Adrenal gland (tissue), 5 donors: Measurements from ENCODE around the gene PDE6G.

Source experiments
- POLR2A ChIP-seq, 2 donors: fragments of 450-650 bp; IDR thresholded peaks; one replicate each; pipeline ENCODE4 v1.6.1; 2017; ENCODE audit warnings: antibody characterized with exemption in 2 of 2, mild to moderate bottlenecking in 2 of 2, moderate library complexity in 1 of 2
- TF ChIP-seq, protein P1 (sequence below), 6 experiments: fragments of 450-650 bp in 4 of 6; fragments of 200-600 bp in 2 of 6; sonication (generic) in 1 of 6; IDR thresholded peaks; 1 replicate in 5 of 6; 2 replicates in 1 of 6; pipeline versions ENCODE4 v1.5.1 to v1.8.0; 2016 to 2021; ENCODE audit warnings: antibody characterized with exemption in 6 of 6, mild to moderate bottlenecking in 2 of 6, moderate library complexity in 1 of 6
- donor health status: DM: no; HTN: no; CAD: no.

DNA sequence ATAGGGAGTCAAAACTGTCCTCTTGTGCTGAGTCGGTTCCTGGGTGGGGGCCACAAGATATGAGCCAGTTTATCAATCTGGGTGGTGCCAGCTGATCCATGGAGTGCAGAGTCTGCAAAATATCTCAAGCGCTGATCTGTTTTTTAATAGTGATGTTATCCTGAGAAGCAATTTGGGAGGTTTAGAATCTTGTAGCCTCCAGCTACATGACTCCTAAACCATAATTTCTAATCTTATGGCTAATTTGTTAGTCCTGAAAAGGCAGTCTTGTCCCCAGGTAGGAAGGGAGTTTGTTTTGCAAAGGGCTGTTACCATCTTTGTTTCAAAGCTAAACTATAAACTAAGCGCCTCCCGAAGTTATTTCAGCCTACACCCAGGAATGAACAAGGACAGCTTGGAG is 17.7 kb downstream of the PDE6G start:
- TF ChIP-seq, protein P1, sequence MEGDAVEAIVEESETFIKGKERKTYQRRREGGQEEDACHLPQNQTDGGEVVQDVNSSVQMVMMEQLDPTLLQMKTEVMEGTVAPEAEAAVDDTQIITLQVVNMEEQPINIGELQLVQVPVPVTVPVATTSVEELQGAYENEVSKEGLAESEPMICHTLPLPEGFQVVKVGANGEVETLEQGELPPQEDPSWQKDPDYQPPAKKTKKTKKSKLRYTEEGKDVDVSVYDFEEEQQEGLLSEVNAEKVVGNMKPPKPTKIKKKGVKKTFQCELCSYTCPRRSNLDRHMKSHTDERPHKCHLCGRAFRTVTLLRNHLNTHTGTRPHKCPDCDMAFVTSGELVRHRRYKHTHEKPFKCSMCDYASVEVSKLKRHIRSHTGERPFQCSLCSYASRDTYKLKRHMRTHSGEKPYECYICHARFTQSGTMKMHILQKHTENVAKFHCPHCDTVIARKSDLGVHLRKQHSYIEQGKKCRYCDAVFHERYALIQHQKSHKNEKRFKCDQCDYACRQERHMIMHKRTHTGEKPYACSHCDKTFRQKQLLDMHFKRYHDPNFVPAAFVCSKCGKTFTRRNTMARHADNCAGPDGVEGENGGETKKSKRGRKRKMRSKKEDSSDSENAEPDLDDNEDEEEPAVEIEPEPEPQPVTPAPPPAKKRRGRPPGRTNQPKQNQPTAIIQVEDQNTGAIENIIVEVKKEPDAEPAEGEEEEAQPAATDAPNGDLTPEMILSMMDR (IDR thresholded peaks at IDR 0.05), result no peak
- no peak for TF ChIP-seq POLR2A (IDR thresholded peaks at IDR 0.05)
